GM19023 (cell line): ENCODE data around the gene WDR45.
"Not testable (repeated sequence)": the region's sequence is repeated elsewhere in the genome, so short reads cannot be mapped to it uniquely, and the experiment has no call there.

ENCODE experiments used
- ATAC-seq: cut with Tn5 transposase; IDR thresholded peaks from one replicate; pipeline ENCODE4 v1.9.1; 2021; ENCODE audit warnings: mild to moderate bottlenecking, moderate library complexity; ENCODE audit not compliant: unreplicated experiment

WDR45 gene

DNA sequence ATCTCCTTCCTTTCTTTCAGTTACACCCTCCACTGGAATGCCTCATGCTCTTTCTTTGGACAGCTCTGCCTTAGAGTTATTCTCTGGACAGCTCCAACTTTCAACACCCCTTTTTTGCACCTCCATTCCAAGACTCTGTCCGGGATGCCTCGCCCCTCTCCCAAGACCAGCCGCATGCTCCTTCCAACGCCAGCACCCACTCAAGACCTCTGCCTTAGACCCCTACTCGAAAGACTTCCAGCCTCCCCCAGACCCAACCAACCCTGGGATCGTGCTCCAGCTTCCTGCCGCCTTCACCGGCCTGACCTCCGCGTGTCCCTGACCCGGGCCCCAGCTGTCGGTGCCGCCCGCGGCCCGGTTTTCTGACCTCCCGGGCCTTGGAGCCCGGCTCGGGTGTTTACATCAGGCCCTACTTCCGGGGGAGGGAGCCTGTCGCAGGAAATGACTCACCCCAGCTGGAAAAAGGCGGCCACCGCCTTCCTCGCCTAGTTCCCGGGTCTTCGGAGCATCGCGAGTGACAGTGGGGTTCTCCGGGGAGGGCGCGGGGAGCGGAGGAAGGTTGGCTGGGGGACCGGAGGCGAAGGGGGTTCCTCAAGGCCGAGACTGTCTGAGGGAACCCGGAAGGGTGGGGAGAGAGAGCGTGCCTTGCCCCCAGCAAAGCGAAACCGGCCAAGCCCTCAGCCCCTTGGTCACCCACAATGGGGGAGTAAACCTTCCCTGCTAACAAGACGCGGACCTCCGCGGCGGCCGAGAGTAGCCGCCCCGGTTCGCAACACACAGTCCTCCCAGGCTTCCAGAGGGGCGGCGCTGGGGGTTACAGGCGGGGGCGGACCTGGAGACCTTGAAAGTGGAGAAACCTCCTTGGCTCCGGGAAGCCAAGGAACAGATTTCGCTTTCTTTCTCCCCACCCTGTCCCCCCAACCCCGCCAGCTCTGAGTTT is at the start of gene WDR45:
TSS of gene WDR45 (minus strand) at position 399 of the 940 bp plus-strand sequence. CDS start 1,792 bp downstream, outside the sequence.
- ATAC-seq: peak; percentile 77

DNA sequence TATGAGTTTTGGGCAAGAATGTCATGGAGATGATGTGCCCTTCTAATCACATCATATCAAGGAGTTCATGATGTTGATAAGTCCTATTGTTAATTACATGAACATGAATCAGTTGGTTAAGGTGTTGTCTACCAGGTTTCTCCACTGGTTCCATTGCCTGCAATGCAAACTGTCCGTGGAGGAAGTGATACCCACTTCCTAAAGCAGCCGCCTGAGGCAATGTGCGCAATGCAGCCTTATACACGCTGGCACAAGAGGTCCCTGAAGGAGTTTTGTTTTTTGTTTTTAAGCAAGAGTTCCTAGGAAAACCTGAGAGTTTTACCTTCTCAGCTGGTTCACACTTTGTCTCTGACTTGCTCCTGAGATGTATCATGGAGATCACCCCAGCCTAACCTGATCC is 49.7 kb upstream of the WDR45 start:
- ATAC-seq: no peak

- not testable (repeated sequence) for ATAC-seq
These were observed 48.1 kb upstream of the WDR45 start for GRCh38 chrX:49127742-49128258.

DNA sequence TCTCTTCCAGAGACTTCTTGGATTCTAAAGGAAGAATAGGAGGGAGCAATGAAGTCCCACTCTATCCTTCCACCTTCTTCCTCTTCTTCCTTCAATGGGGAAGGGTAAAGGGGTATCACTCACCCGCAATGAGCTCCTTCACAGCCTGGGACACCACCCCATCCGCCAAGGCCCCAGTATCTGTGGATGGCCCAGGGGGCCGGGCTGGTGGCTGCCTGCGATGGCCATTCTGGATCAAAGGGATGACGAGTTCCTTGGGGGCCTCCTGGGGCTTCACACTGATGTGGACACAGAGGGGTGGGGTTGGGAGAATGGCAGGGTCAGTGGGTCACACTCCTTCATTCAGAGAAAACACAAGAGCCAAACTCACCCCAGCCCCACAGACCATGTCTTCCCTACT is 42.8 kb upstream of the WDR45 start:
- no peak for ATAC-seq

- no peak for ATAC-seq
These were observed 40.4 kb upstream of the WDR45 start for GRCh38 chrX:49120091-49120490.

DNA sequence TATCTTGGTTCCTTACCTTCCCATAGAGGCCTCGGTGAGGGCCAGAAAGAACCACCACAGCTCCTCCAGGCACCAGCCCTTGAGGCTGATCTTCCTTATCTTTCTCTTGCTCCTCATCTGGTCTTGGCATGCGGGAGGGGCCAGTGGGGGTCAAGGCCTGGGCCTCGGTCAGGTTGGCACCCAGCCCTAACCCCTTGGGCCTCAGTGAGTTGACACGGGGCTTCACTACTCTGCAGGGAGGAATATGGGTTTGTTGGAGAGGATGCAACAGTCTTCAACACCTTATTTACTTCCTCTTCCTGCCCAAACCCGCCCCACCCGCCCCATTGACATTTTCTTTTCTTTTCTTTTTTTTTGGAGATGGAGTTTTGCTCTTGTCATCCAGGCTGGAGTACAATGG is 37.9 kb upstream of the WDR45 start:
- no peak for ATAC-seq

DNA sequence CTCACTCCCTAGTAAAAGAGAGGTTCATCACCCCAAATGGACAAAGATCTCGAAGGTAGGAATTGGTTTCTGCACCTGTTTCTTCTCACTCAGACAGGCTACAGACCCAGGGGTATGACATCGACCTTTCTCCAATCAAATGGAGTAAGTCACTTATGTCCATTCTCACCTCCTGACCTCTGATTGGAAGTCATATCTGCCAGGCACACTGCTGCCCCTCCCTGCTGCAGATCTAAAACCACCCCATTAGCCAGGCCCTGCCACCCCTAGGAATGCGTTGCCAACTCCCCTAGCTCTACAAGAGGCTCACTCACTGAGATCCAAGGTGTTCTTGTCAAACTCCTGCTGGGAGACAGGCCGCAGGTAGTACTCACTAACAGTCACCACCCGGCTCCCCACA is 37.0 kb upstream of the WDR45 start:
- no peak for ATAC-seq

DNA sequence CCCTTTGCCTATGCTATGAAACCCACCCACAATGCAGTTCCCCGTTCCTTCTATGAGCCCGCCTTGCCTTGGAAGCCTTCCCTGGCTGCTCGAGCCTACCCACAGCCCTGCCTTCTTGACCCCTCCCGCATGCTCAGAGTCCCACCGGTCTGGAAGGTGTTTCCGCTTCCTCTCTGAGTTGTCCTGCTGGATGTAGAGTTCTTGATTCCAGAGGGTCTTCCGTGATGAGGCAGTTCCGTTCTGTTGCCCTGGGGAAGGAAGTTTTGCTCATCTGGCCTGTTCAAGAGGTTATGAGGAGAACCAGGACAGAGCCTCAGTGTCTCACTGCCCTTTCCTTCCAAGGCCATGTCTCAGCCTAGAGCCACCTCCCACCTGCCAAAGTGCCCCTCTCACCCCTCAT is 36.4 kb upstream of the WDR45 start:
- ATAC-seq: no peak

- ATAC-seq: no peak
These were observed 32.1 kb upstream of the WDR45 start for GRCh38 chrX:49111791-49112190.

GRCh38 chrX:49110417-49110816 is 30.7 kb upstream of the WDR45 start:
- no peak for ATAC-seq

DNA sequence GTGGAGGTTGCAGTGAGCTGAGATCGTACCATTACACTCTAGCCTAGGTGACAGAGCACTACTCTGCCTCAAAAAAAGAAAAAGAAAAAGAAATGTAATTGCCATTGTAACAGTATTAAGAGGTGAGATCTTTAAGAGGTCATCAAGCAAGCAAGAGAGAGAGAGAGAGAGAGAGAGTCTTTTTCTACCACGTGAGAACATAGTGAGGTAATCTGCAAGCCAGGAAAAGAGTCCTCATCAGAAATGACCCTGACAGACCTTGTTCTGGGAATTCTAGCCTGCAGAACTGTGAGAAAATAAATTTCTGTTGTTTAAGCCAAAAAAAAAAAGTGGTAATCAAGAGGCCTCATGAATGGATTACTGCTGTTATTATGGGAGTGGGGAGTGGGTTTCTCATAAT is 29.0 kb upstream of the WDR45 start:
- no peak for ATAC-seq

DNA sequence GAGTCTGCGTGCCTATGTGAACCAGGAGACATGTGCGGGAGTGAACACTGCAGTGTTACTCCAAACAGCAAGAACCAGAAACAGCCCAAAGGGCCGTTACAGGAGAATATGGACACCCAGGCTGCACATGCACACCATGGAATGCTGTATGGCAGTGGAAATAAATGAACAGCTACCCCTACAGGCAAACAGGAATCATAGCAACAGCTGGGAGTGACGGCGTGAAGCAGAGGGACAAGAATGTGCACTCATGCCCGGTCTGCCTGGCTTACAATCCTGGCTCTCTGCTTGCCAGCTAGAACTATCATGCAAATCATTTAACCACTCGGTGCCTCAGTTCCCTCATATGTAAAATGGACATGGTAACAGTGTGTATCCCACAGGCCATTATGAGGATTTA is 27.2 kb upstream of the WDR45 start:
- ATAC-seq: no peak

DNA sequence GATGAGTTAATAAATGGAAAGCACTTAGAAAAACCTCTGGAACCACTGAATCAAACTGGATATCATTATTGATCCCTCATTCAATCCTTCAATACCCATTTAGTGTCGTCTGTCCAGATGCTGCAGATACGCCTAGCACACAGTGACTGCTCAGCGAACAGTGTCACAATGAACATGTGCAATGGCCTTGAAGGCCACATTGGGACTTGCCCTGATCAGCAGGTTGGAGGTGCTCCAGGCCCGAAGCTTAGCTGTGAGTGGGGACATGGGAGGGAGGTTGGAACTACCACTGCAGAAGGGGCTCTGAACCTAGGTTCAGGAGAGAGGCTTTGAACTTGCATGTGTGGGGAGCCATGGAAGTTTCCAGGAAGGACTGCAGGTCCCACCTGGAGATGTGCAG is 26.6 kb upstream of the WDR45 start:
- ATAC-seq: no peak

DNA sequence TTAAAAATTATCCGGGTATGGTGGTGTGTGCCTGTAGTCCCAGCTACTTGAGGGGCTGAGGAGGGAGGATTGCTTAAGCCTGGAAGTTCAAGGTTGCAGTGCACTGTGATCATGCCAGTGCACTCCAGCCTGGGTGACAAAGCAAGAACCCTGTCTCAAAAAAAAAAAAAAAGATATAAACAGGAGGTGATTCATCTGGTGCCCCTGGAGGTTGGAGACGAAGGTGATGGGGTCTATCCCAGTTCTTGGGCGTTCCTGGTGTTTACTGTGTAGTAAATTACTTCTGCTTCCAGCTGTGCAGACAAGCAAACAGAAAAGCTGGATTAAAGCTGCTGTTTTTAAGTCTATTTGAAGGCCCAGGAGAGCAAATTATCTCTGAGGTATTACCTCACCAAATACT is 23.9 kb upstream of the WDR45 start:
- ATAC-seq: no peak

DNA sequence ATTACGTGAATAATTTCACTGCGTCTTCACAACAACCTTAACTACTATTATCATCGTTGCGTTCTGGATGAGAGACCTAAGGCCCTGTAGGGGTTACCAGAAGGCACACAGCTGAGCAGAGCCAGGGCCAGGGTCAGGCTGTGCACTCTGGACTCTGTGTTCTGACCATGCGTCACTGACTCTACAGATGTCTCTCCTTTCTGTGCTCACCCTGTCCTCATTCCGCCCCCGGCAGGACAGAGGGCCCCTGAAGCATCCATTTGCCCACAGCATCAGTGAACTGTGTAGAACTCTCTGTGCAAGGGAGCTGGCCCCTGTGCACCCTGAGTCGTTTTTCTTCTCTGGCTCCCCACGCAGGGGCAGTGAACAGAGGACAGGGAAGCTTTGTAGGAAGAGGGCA is 22.5 kb upstream of the WDR45 start:
- no peak for ATAC-seq

DNA sequence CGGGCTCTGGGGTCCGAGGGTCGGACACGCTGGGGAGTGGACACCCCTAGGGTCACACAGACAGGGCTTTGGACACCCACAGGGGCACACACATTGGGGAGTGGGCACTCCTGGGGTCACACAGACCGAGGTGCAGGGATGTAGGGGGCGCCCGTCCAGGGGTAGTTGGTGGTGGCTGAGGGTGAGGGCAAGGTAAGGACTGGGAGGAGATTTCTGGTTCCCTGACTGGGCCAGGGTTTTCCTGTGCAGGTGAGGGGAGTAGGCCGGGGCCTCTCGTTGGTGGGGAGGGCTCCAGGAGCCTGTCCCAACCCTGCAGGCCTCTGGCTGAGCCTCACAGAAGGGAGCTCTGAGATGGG is 21.9 kb upstream of the WDR45 start:
- no peak for ATAC-seq

DNA sequence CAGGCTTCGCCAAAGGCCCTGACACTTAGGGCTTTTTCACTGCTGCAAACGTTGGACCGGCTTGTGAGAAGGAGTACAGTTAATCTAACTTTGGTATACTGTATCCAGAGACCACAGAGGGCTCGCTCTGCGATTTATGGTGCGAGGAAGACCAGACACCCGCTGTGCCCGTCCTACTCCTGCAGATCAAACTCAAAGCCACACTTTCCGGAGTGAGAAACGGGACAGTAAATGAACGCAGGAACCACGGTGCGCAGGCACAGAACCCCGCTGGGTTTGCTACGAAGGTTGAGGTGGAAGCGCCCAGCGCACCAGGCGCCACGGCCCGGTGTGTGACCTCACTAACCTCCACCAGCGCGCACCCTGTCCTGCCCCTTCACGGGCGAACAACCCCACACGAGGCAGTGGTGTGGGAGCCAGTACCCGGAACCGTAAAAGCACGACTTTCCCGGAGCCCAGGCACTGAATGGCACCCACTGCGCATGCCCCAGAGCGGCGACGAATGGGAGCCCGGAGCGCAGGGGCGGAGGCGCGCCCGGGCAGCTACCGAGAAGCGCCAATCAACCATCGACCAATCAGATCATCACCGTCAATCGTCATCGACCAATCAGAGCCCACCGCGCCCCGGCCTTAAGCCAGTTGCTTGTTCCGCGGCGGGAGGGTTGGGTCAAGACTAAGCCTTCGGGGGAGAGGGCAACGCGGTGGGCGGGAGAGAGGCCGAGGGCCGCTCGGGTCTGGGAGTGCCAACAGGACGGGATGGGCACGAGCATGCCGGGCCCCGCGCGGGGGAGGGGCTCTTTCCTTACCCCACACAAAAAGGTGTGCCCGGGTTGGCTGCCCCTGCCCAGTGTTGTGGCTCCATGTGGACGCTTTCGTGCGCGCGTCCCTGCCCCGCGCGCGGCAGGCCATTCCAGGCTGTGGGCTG is 21.3 kb upstream of the WDR45 start:
- ATAC-seq: peak; percentile 94

GRCh38 chrX:49096419-49096818 is 16.7 kb upstream of the WDR45 start:
- ATAC-seq: no peak

GRCh38 chrX:49089553-49089952 is 9.9 kb upstream of the WDR45 start:
- ATAC-seq: no peak

DNA sequence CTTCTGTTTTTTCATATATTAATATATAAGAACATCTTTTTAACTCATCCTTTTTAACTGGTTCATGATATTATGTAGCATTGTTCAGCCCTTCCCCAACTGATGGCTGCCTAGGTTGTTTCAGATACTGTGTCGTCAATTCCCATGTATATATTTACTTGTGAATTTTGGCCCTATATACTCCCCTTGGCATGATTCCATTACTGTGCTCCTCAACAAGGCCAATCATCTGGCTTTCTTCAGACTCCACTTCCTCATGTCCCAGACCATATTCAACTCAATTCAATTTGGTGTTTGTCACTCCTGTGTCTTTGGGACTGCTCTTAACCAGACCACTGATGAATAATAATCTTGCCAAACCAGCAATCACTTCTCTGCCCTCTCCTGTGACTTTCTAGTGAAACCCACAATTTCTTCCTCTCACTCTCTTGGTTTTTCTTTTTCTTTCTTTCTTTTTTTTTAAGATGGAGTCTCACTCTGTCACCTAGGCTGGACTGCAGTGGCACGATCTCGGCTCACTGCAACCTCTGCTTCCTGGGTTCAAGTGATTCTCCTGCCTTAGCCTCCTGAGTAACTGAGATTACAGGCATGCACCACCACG is 2.7 kb upstream of the WDR45 start:
- ATAC-seq: no peak

GRCh38 chrX:49077941-49078340 is 1.7 kb downstream of the WDR45 start:
- ATAC-seq: no peak
